EH (cell line): ENCODE measurements around the gene COG1.
A peak's percentile ranks its signal among the peaks of the same experiment; 100 is the strongest.
"Not testable (repeated sequence)": the region's sequence is repeated elsewhere in the genome, so short reads cannot be mapped to it uniquely, and the experiment has no call there.

ENCODE experiments used
- DNase-seq: peaks from one replicate; pipeline ENCODE4 v3.0.0-alpha.2; 2015; ENCODE audit warnings: low read depth

Gene COG1, protein sequence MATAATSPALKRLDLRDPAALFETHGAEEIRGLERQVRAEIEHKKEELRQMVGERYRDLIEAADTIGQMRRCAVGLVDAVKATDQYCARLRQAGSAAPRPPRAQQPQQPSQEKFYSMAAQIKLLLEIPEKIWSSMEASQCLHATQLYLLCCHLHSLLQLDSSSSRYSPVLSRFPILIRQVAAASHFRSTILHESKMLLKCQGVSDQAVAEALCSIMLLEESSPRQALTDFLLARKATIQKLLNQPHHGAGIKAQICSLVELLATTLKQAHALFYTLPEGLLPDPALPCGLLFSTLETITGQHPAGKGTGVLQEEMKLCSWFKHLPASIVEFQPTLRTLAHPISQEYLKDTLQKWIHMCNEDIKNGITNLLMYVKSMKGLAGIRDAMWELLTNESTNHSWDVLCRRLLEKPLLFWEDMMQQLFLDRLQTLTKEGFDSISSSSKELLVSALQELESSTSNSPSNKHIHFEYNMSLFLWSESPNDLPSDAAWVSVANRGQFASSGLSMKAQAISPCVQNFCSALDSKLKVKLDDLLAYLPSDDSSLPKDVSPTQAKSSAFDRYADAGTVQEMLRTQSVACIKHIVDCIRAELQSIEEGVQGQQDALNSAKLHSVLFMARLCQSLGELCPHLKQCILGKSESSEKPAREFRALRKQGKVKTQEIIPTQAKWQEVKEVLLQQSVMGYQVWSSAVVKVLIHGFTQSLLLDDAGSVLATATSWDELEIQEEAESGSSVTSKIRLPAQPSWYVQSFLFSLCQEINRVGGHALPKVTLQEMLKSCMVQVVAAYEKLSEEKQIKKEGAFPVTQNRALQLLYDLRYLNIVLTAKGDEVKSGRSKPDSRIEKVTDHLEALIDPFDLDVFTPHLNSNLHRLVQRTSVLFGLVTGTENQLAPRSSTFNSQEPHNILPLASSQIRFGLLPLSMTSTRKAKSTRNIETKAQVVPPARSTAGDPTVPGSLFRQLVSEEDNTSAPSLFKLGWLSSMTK

DNA sequence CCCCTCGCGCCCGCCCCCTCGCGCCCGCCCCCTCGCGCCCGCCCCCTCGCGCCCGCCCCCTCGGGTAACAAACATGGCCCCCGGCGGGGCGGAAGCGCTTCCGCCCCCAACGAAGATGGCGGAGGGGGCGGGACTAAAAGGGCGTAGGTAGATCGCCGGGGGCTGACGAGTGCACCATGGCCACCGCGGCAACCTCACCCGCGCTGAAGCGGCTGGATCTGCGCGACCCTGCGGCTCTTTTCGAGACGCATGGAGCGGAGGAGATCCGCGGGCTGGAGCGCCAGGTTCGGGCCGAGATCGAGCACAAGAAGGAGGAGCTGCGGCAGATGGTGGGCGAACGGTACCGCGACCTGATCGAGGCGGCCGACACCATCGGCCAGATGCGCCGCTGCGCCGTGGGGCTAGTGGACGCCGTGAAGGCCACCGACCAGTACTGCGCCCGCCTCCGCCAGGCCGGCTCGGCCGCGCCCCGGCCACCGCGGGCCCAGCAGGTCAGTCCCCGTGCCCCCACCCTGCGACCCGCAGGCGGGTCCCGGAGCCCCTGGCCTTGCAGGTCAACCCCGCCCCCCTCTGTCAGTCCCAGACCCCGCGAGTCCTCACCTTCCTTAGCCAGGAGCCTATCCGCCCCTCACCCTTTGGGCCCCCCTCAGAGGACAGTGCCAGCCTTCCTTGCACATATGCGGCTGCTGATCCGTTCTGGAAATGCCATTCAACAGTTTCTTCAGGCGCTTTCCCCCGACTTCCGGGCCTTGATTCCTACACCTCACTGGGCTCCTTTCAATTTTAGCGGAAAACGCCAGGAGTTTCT is at the start of gene COG1:
Gene COG1 (plus strand): TSS at position 162 of the 808 bp plus-strand sequence. CDS start 15 bp downstream, at position 177.
- DNase-seq: peak; percentile 87

DNA sequence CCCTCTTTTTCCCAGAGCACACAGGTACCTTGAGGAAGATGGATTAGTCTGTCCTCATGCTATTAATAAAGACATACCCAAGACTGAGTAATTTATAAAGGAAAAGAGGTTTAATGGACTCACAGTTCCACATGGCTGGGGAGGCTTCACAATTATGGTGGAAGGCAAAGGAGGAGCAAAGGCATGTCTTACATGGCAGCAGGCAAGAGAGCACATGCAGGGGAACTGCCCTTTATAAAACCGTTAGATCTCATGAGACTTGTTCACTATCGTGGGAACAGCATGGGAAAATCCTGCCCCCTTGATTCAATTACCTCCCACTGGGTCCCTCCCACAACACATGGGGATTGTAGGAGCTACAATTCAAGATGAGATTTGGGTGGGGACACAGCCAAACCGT is 48.6 kb upstream of the COG1 start:
- not testable (repeated sequence) for DNase-seq

DNA sequence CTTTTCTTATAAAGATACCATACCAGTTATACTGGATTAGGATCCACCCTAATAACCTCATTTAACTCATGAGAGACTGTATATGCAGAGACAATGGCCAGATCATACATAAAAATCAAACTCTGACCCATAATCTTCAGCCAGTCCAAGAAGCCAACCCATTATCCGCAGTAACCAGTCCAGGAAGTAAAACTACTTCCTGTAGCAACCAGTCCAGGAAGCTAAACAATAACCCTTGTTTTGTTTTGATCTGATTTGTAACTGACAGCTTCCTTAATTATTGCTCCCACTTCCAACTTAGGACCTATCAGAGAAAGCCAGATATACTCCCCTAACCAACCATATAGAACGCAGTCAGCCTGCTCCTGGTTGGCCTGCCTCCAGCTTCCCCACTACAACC is 47.2 kb upstream of the COG1 start:
- DNase-seq: no peak

DNA sequence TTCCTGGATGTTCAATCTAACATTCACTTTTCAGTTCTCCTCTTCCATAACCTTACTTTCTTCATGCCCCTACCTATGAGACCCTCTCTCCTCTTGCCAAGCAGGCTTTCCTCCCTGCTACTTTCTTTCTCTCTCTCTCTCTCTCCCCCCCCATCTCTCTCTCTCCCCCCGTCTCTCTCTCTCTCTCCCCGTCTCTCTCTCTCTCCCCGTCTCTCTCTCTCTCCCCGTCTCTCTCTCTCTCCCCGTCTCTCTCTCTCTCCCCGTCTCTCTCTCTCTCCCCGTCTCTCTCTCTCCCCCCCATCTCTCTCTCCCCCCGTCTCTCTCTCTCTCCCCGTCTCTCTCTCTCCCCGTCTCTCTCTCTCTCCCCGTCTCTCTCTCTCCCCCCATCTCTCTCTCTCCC is 45.1 kb upstream of the COG1 start:
- not testable (repeated sequence) for DNase-seq

GRCh38 chr17:73148540-73149334 is 44.1 kb upstream of the COG1 start:
- DNase-seq: no peak

GRCh38 chr17:73150622-73151300 is 42.1 kb upstream of the COG1 start:
- DNase-seq: not testable (repeated sequence)

- no peak for DNase-seq
Measured at GRCh38 chr17:73151916-73152632, 40.8 kb upstream of the COG1 start.

GRCh38 chr17:73155410-73156165 is 37.3 kb upstream of the COG1 start:
- no peak for DNase-seq

GRCh38 chr17:73156166-73156840 is 36.6 kb upstream of the COG1 start:
- peak; percentile 73 for DNase-seq

GRCh38 chr17:73156887-73157520 is 35.9 kb upstream of the COG1 start:
- no peak for DNase-seq

DNA sequence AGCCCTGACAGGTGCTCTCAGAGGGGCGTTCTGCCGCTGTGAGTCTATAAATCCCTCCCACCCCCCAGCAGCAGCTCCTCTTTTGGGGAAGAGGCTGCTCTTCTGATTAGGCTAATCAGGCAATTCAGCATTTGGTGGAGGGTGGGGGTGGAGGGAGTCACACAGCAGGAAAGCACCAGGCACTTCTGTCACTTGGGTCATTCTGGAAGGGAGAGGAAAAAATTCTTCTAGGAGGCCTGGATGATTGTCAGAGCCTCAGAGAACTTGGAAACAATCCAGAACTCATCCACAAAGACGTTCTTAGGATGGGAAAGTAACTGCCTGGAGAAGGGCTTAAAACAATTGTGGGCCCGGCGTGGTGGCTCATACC is 35.3 kb upstream of the COG1 start:
- DNase-seq: no peak

- no peak for DNase-seq
Measured at GRCh38 chr17:73158133-73158532, 34.7 kb upstream of the COG1 start.

GRCh38 chr17:73160980-73161630 is 31.8 kb upstream of the COG1 start:
- no peak for DNase-seq

DNA sequence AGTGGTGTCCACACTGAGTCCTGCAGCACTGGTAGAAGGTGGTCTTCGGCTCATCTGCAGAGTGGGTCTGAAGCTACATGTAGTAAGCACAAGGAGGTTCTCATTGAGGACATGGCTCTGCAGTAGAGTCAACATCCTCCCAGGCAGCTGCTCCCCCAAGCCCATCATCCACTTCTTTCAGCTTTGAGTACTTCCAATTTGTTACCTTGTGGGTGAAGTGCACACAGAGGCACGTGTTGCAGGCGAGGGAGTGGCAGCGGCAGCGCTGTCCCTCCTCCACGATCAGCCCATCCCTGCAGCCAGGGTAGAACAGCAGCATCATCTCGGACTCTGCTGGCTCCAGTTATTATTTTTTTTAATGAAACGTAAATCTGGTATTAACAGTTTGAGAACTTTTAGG is 29.8 kb upstream of the COG1 start:
- DNase-seq: no peak

DNA sequence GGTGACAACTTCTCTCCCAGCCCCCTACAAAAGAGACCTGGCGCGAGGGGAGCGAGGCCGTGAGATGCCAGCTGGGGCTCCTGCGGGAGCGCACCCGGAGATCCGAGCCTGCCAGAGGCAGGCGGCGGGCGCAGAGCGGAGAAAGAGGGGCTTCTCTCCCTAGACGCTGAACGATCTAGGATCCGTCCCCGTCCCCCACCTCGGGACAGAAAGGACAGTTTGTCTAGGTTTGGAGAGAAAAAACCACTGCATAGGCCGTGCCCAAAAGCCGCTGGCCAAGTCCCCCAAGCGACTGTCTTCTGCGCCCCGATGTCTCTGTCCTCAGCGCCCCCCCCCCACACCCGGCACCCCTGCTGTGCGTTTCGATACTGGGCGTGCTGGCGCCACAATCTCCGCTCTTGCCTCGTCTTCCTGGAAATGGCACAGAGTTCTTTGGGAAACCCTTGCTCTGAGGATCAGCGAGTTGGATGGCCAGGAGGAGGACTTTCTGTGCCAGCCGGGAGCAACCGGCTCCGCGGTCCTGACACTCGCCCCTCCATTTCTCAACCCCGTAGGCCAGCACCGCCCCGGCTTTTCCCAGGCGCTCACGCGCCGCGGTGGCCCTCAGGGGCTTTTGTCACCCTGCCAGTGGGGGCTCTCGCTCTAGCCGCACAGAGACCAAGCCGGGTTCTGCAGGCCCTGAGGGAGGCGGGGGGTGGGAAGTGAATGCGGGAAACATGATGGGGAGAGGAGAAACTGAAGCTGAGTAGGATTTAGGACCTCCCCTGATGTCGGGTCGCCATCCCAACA is 27.0 kb upstream of the COG1 start:
- peak; percentile 16 for DNase-seq

- DNase-seq: no peak
Measured at GRCh38 chr17:73166731-73167581, 25.9 kb upstream of the COG1 start.
